ENCODE results near the gene AGBL5.

Gene AGBL5

DNA sequence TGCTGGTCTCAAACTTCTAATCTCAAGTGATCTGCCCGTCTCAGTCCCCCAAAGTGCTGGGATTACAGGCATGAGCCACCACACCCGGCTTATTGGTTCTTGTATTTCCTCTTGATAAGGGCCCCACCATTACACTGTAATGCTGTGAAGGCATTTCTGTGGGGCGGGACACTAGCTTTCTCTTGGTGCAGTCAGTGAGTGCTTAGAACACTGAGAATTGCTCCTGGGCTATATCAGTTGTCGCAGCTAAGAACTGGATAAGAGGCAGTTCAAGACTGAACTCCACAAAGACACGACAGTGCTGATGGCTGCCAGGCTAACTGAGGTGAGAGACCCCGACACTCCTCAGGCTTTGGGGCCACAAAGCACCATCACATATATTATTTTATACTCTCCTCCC, 37.2 kb downstream of the AGBL5 start:
- TF ChIP-seq CTCF (IDR thresholded peaks at IDR 0.05; ENCODE audit: low read depth, low read length) = no peak
- no peak for DNase-seq

DNA sequence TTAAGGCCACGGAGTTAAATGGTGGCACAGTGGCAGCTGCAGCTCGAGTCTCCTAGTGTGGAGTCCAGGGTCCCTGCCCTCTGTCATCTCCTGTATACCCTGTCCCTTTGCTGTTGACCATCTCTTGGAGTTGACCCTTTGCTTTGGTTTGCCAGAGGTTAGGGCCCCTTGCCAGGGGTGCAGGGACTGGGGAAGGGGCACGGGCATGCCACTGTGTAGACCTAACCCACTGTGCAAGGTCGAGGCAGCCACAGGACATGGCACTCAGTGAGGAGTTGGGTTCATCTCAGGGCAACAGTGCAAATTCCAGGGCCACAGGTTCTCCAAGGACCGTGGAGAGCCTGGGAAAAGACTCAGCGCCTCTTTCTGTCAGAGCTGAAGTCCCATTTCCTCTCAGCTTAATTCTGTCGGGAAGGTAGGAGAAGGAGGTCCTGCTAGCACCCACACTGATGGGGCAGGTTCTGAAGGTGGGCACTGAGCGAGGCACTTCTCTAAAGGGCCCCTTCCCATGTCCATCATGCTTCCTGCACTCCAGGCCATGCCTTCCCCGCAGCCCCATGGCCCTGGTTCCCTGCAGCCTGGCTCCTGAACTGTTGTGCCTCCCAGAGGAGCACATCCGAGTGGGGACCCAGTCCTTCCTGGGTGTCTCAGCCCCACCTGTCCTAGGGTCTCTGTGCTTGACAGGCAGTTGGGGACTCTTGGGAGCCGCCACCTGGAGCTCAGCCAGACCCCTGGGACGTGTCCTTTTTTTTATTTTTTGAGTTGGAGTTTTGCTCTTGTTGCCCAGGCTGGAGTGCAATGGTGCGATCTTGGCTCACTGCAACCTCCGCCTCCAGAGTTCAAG, 37.9 kb downstream of the AGBL5 start:
- no peak overlapping the region for H3K4me3 ChIP-seq (ENCODE audit: low read depth, low read length)
- no peaks in the 10 kb centered on the region for H3K9me3 ChIP-seq
- peaks cover 3% of the 10 kb centered on the region; the same call in 1 of the 2 replicates for H3K4me1 ChIP-seq
- no peaks in the 10 kb centered on the region for H3K36me3 ChIP-seq
- no peak for DNase-seq
- no peak for TF ChIP-seq CTCF (IDR thresholded peaks at IDR 0.05; ENCODE audit: low read depth, low read length)
- no peaks in the 10 kb centered on the region for H3K27me3 ChIP-seq

More for the DNA sequence above, 37.2 kb downstream of the AGBL5 start:
- Histone ChIP-seq H3K9me3 (no peaks in the 10 kb centered on the region), H3K4me1 (peaks cover 3% of the 10 kb centered on the region; the same call in 1 of the 2 replicates), H3K4me3 (ENCODE audit: low read depth, low read length) (no peak overlapping the region), H3K27me3 (no peaks in the 10 kb centered on the region), H3K36me3 (no peaks in the 10 kb centered on the region; the same call in 1 of the 2 replicates)

- Histone ChIP-seq H3K9me3 (no peaks in the 10 kb centered on the region), H3K4me1 (peaks cover 7% of the 10 kb centered on the region), H3K27me3 (no peaks in the 10 kb centered on the region), H3K4me3 (ENCODE audit: low read depth, low read length) (no peak overlapping the region), H3K36me3 (no peaks in the 10 kb centered on the region)
- TF ChIP-seq CTCF (IDR thresholded peaks at IDR 0.05; ENCODE audit: low read depth, low read length) = no peak
- no peak for DNase-seq
Measured at GRCh38 chr2:27091746-27092695, 40.6 kb downstream of the AGBL5 start.

DNA sequence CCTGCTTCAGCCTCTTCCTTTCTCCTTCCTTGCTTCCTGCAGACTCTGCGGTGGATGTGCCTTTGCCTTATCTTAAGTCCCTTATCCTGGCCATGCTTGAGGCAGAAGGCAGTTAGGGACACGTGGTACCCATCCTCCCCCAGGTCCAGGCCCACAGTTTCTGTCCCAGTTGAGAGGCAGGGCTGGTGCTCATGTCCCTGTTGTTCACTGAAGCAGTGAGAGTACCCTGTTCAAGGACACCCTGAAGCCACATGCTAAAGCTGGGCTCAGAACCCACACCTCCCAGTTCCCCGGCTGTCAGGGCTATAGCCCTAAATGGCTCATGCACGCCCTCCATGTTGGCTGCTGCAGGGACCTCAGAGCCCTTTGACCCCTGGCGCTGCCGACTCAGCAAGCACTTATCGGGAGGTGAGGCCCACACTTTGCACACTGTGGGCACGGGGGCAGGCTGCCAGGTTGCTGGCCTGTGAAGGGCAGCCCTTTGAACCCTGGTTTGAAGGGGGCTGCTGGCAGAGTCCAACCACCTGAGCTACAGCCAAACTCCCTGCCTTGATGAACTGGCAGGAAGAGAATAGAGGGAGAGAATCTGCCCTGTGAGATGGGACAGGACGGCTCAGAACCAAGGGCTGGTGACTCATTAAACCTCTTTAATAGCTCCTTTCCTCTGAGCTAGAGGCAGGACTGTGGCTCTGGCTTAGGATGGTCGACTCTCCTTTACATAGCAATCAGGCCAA, 41.4 kb downstream of the AGBL5 start:
- Histone ChIP-seq H3K27me3 (no peaks in the 10 kb centered on the region), H3K9me3 (no peaks in the 10 kb centered on the region), H3K4me1 (peaks cover 6% of the 10 kb centered on the region), H3K4me3 (ENCODE audit: low read depth, low read length) (no peak overlapping the region), H3K36me3 (no peaks in the 10 kb centered on the region)
- no peak for TF ChIP-seq CTCF (IDR thresholded peaks at IDR 0.05; ENCODE audit: low read depth, low read length)
- DNase-seq = no peak

DNA sequence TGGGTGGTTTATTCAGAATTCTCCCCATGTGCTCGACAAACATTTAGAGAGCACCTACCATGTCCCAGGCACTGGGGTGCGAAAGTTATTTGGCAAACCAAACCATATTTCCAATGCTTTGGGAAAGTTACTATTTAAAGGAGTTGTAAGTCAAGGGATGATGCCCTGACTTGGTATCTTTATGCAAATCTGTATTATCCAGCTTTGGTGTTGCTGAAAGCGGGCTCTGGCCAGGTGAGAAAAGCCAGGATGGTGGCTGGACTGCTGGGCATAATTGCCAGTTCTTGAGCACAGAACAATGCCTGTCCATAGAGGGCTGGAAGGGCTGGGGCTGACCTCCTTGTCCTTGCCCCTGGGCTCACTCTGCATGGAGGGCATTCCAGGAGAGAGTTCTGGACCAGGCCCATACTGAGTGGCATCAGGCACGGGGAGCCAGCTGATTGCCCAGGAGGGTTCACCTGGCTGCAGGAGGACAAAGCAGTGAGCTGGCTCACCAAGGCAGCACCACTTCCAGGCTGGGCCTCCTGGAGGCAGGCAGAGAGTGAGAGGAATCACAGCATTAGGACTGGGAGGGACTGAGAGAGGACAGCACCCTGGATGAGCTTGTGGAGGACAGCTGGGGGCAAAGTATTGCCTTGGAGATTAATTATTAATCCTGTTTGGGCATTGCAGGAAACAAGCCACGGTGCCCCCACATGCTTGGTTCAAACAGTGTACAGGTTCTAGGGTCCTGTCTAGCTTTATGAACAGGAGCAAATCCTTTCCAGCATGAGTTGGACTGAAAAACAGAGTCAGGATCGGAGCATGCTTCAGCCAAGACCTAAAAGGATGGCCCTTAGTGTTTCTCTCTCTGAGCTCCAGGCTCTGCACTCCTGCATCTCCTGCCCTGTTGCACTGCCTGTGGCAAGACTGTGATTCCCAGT, 42.2 kb downstream of the AGBL5 start:
- DNase-seq = no peak
- Histone ChIP-seq H3K9me3 (no peaks in the 10 kb centered on the region), H3K36me3 (no peaks in the 10 kb centered on the region), H3K4me3 (ENCODE audit: low read depth, low read length) (no peak overlapping the region), H3K27me3 (no peaks in the 10 kb centered on the region), H3K4me1 (peaks cover 6% of the 10 kb centered on the region)
- no peak for TF ChIP-seq CTCF (IDR thresholded peaks at IDR 0.05; ENCODE audit: low read depth, low read length)

Measured in BE2C (cell line).